Uterus (tissue), 4 donors: ENCODE measurements around the gene INS. TPM values are rescaled to one million over a fixed set of nuclear protein-coding genes. Genes with fewer than 3 reads are reported as not detected.

Experiments
- DNase-seq, 2 donors: peaks; one replicate each; pipeline ENCODE4 v3.0.0-alpha.2; 2019 to 2020
- H3K27ac ChIP-seq, 2 donors: fragments of 200-600 bp; sonication (generic); 1 replicate in 1 of 2; 2 replicates in 1 of 2; pipeline ENCODE4 v1.5.1; 2016 to 2018
- H3K27me3 ChIP-seq, 2 donors: fragments of 200-600 bp; sonication (generic); one replicate each; pipeline ENCODE4 v1.5.1; 2018 to 2019; ENCODE audit warnings: control low read depth in 1 of 2
- H3K36me3 ChIP-seq, 2 donors: fragments of 200-600 bp; sonication (generic); one replicate each; pipeline ENCODE4 v1.5.1; 2019; ENCODE audit warnings: control low read depth in 1 of 2
- H3K4me1 ChIP-seq, 2 donors: fragments of 200-600 bp; sonication (generic); one replicate each; pipeline ENCODE4 v1.5.1; 2018 to 2019; ENCODE audit warnings: control low read depth in 1 of 2
- H3K4me3 ChIP-seq, 2 donors: fragments of 200-600 bp; sonication (generic); 1 replicate in 1 of 2; 2 replicates in 1 of 2; pipeline ENCODE4 v1.5.1; 2018 to 2019; ENCODE audit warnings: mild to moderate bottlenecking in 1 of 2
- H3K9me3 ChIP-seq, 2 donors: fragments of 200-600 bp; sonication (generic); one replicate each; pipeline ENCODE4 v1.5.1; 2019; ENCODE audit warnings: control low read depth in 1 of 2
- CTCF ChIP-seq, 4 experiments: fragments of 200-600 bp in 2 of 4; fragments of 450-650 bp in 2 of 4; sonication (generic) in 2 of 4; IDR thresholded peaks; one replicate each; pipeline ENCODE4 v1.5.1; 2016 to 2019; ENCODE audit warnings: antibody characterized with exemption in 4 of 4, mild to moderate bottlenecking in 2 of 4, moderate library complexity in 1 of 4
- POLR2A ChIP-seq, 2 donors: fragments of 450-650 bp; IDR thresholded peaks; one replicate each; pipeline ENCODE4 v1.6.1; 2016; ENCODE audit warnings: antibody characterized with exemption in 2 of 2, mild to moderate bottlenecking in 1 of 2, moderate library complexity in 1 of 2
- intact Hi-C: fragments of 100-400 bp; cut with DNase I; formaldehyde crosslinking; loops from one replicate; pipeline ENCODE4 v1.15.1; 2023; ENCODE audit warnings: low total_unique reads
- total RNA-seq, 4 donors: library from RNA; depleted of rRNA in 3 of 4; stranded (reverse); fragments of >200 nt in 3 of 4; gene quantifications; one replicate each; pipeline versions ENCODE4 v1.1.0 to v1.2.4, GENCODE V29; 2014 to 2023
- donor health status: DM: yes; HTN: yes; CAD: no.

The INS gene
- total RNA-seq, 4 donors from 2014 or later: not detected

- Histone ChIP-seq H3K27me3 (no peaks in the 10 kb centered on the region), H3K27ac (no peak overlapping the region), H3K4me1 (no peaks in the 10 kb centered on the region), H3K36me3 (no peaks in the 10 kb centered on the region), H3K4me3 (no peak overlapping the region), H3K9me3 (no peaks in the 10 kb centered on the region)
- TF ChIP-seq POLR2A (IDR thresholded peaks at IDR 0.05) (no peak), CTCF (IDR thresholded peaks at IDR 0.05) (no peak)
- intact Hi-C loops: no loop called here
- DNase-seq: no peak
Measured at GRCh38 chr11:2120359-2121100, 40.5 kb downstream of the INS start.

- TF ChIP-seq POLR2A (IDR thresholded peaks at IDR 0.05) (no peak), CTCF (IDR thresholded peaks at IDR 0.05) (no peak)
- no peaks in the 10 kb centered on the region for H3K9me3 ChIP-seq
Measured at GRCh38 chr11:2118677-2119076, 42.3 kb downstream of the INS start.

GRCh38 chr11:2116680-2117079, 44.3 kb downstream of the INS start:
- Histone ChIP-seq H3K36me3 (no peaks in the 10 kb centered on the region), H3K27ac (no peak overlapping the region), H3K4me3 (no peak overlapping the region), H3K27me3 (no peaks in the 10 kb centered on the region), H3K9me3 (no peaks in the 10 kb centered on the region), H3K4me1 (no peaks in the 10 kb centered on the region)
- TF ChIP-seq CTCF (IDR thresholded peaks at IDR 0.05) (no peak), POLR2A (IDR thresholded peaks at IDR 0.05) (no peak)
- intact Hi-C loops: no loop called here
- DNase-seq: no peak

More at GRCh38 chr11:2118677-2119076, 42.3 kb downstream of the INS start:
- DNase-seq: no peak
- intact Hi-C loops: no loop called here
- no peak overlapping the region for H3K27ac ChIP-seq
- no peak overlapping the region for H3K4me3 ChIP-seq
- no peaks in the 10 kb centered on the region for H3K4me1 ChIP-seq
- no peaks in the 10 kb centered on the region for H3K27me3 ChIP-seq
- H3K36me3 ChIP-seq: no peaks in the 10 kb centered on the region

GRCh38 chr11:2115308-2115707, 45.7 kb downstream of the INS start:
- intact Hi-C loops: no loop called here
- Histone ChIP-seq H3K36me3 (no peaks in the 10 kb centered on the region), H3K4me3 (no peak overlapping the region), H3K27ac (no peak overlapping the region), H3K27me3 (no peaks in the 10 kb centered on the region), H3K9me3 (no peaks in the 10 kb centered on the region), H3K4me1 (no peaks in the 10 kb centered on the region)
- TF ChIP-seq POLR2A (IDR thresholded peaks at IDR 0.05) (no peak), CTCF (IDR thresholded peaks at IDR 0.05) (no peak)
- DNase-seq: no peak

- H3K36me3 ChIP-seq: no peaks in the 10 kb centered on the region
- H3K4me1 ChIP-seq: no peaks in the 10 kb centered on the region
- no peak for DNase-seq
- intact Hi-C loops: no loop called here
- TF ChIP-seq CTCF (IDR thresholded peaks at IDR 0.05): no peak
- no peak for TF ChIP-seq POLR2A (IDR thresholded peaks at IDR 0.05)
- H3K9me3 ChIP-seq: no peaks in the 10 kb centered on the region
- no peak overlapping the region for H3K27ac ChIP-seq
- no peaks in the 10 kb centered on the region for H3K27me3 ChIP-seq
- H3K4me3 ChIP-seq: no peak overlapping the region
Measured at GRCh38 chr11:2114430-2115241, 46.4 kb downstream of the INS start.
